NT2/D1 (cell line): ENCODE results near the gene MAN1B1.

ENCODE experiments used
- DNase-seq: peaks from one replicate; pipeline ENCODE4 v3.0.0-alpha.2; 2011; ENCODE audit warnings: low read depth, low spot score
- H3K27me3 ChIP-seq: 2 replicates; pipeline ENCODE4 v1.6.0; 2011; ENCODE audit warnings: mild to moderate bottlenecking; ENCODE audit not compliant: insufficient read length, insufficient read depth
- H3K36me3 ChIP-seq: 2 replicates; pipeline ENCODE4 v1.6.1; 2011; ENCODE audit warnings: mild to moderate bottlenecking, low read length, mixed read lengths; ENCODE audit not compliant: insufficient read depth, insufficient read length
- H3K4me1 ChIP-seq: 2 replicates; pipeline ENCODE4 v1.5.1; 2011; ENCODE audit not compliant: insufficient read depth, insufficient read length
- H3K4me3 ChIP-seq: 2 replicates; pipeline ENCODE4 v1.5.1; 2011; ENCODE audit warnings: low read depth; ENCODE audit not compliant: insufficient read length
- H3K9ac ChIP-seq: 2 replicates; pipeline ENCODE4 v1.6.0; 2011; ENCODE audit warnings: low read depth; ENCODE audit not compliant: insufficient read length
- H3K9me3 ChIP-seq: 2 replicates; pipeline ENCODE4 v1.5.1; 2011; ENCODE audit warnings: mild to moderate bottlenecking, low read length; ENCODE audit not compliant: insufficient read depth
- SUZ12 ChIP-seq: IDR thresholded peaks from 2 replicates; pipeline ENCODE4 v1.6.1; 2011; ENCODE audit not compliant: insufficient read length, insufficient read depth; ENCODE audit errors: extremely low read depth
- YY1 ChIP-seq: IDR thresholded peaks from 2 replicates; pipeline ENCODE4 v1.6.1; 2011; ENCODE audit not compliant: insufficient read length, insufficient read depth
- ZNF274 ChIP-seq: IDR thresholded peaks from 2 replicates; pipeline ENCODE4 v1.6.1; 2011; ENCODE audit warnings: mild to moderate bottlenecking, low read depth, low read length

MAN1B1 gene

GRCh38 chr9:137107982-137108381 is 21.2 kb downstream of the MAN1B1 start:
- Histone ChIP-seq H3K4me1 (peaks cover 5% of the 10 kb centered on the region), H3K36me3 (peaks cover 92% of the 10 kb centered on the region), H3K9ac (no peak overlapping the region), H3K9me3 (peaks cover 6% of the 10 kb centered on the region; the same call in 1 of the 2 replicates), H3K4me3 (no peak overlapping the region), H3K27me3 (peaks cover 2% of the 10 kb centered on the region)
- DNase-seq: no peak
- no peak for TF ChIP-seq SUZ12
- TF ChIP-seq YY1: no peak

GRCh38 chr9:137108608-137109249 is 21.9 kb downstream of the MAN1B1 start:
- Histone ChIP-seq H3K4me3 (no peak overlapping the region), H3K36me3 (peaks cover 88% of the 10 kb centered on the region), H3K27me3 (peaks cover 9% of the 10 kb centered on the region), H3K9me3 (no peaks in the 10 kb centered on the region), H3K4me1 (peaks cover 6% of the 10 kb centered on the region), H3K9ac (no peak overlapping the region)
- no peak for DNase-seq
- TF ChIP-seq SUZ12 (no peak), ZNF274 (no peak), YY1 (no peak)

- no peak overlapping the region for H3K4me3 ChIP-seq
- TF ChIP-seq ZNF274 (no peak), SUZ12 (no peak), YY1 (no peak)
- H3K9me3 ChIP-seq: no peaks in the 10 kb centered on the region
- H3K27me3 ChIP-seq: peaks cover 13% of the 10 kb centered on the region
- no peak for DNase-seq
- H3K9ac ChIP-seq: no peak overlapping the region
- H3K4me1 ChIP-seq: peaks cover 6% of the 10 kb centered on the region
- H3K36me3 ChIP-seq: peaks cover 83% of the 10 kb centered on the region
These were observed 22.7 kb downstream of the MAN1B1 start for GRCh38 chr9:137109250-137110146.

- Histone ChIP-seq H3K36me3 (peaks cover 76% of the 10 kb centered on the region), H3K4me3 (no peak overlapping the region), H3K27me3 (peaks cover 21% of the 10 kb centered on the region), H3K4me1 (peaks cover 6% of the 10 kb centered on the region), H3K9me3 (no peaks in the 10 kb centered on the region), H3K9ac (peak overlapping the region; percentile 10)
- TF ChIP-seq ZNF274 (no peak), YY1 (no peak), SUZ12 (no peak)
- DNase-seq: no peak
These were observed 23.5 kb downstream of the MAN1B1 start for GRCh38 chr9:137110147-137110910.

- peaks cover 26% of the 10 kb centered on the region for H3K27me3 ChIP-seq
- DNase-seq: no peak
- peaks cover 11% of the 10 kb centered on the region for H3K4me1 ChIP-seq
- no peak for TF ChIP-seq YY1
- no peak for TF ChIP-seq ZNF274
- TF ChIP-seq SUZ12: no peak
- no peak overlapping the region for H3K4me3 ChIP-seq
- no peaks in the 10 kb centered on the region for H3K9me3 ChIP-seq
- H3K36me3 ChIP-seq: peaks cover 68% of the 10 kb centered on the region
- H3K9ac ChIP-seq: peak overlapping the region; percentile 4
These were observed 24.4 kb downstream of the MAN1B1 start for GRCh38 chr9:137110911-137111787.

GRCh38 chr9:137111788-137112563 is 25.2 kb downstream of the MAN1B1 start:
- H3K36me3 ChIP-seq: peaks cover 60% of the 10 kb centered on the region
- no peak for TF ChIP-seq YY1
- no peak for TF ChIP-seq ZNF274
- no peak for TF ChIP-seq SUZ12
- DNase-seq: no peak

More at GRCh38 chr9:137111788-137112563, 25.2 kb downstream of the MAN1B1 start:
- Histone ChIP-seq H3K4me3 (no peak overlapping the region), H3K9me3 (no peaks in the 10 kb centered on the region), H3K4me1 (peaks cover 11% of the 10 kb centered on the region), H3K27me3 (peaks cover 26% of the 10 kb centered on the region), H3K9ac (peak overlapping the region; percentile 4)
